Stimulated activated CD8-positive, alpha-beta memory T cell treated with anti-CD3 and anti-CD28 coated beads, Interleukin-12 subunit alpha, Interleukin-12 subunit beta, amount 100 ng/mL, for 4 hours (primary cell): Measurements from ENCODE around the gene BCDIN3D.
A peak's percentile ranks its signal among the peaks of the same experiment; 100 is the strongest.
"Not testable (repeated sequence)": the region's sequence is repeated elsewhere in the genome, so short reads cannot be mapped to it uniquely, and the experiment has no call there.

Source experiments
- DNase-seq: peaks from one replicate; pipeline ENCODE4 v3.0.0-alpha.2; 2020; ENCODE audit warnings: low read depth

The BCDIN3D gene

DNA sequence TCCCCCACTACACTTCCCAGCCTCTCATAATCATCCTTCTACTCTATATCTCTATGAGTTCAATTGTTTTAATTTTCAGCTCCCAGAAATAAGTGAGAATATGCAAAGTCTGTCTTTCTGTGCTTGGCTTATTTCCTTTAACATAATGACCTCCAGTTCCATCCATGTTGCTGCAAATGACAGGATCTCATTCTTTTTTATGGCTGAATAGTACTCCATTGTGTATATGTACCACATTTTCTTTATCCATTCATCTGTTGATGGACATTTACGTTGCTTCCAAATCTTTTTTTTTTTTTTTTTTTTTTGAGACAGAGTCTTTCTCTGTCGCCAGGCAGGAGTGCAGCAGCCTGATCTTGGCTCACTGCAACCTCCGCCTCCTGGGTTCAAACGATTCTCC is 13.0 kb upstream of the BCDIN3D start:
- DNase-seq: not testable (repeated sequence)

DNA sequence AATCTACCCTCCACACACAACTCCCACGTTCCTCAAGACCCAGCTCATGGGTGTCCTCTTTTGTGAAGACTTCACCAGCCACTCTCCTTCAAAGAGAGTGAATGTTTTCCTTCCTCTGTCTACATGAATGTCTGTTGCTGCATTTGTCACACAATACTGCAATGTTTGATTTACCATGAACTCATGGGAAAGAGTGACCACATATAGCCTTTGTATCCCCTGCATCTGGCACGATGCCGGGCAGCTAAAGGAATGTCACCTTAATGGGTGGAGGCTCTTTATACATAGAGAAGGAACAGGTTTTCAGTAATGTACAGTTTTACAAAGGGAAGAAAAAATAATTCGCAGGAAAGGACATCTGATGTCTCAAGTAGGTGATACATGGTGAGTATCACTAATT is 12.1 kb upstream of the BCDIN3D start:
- no peak for DNase-seq

DNA sequence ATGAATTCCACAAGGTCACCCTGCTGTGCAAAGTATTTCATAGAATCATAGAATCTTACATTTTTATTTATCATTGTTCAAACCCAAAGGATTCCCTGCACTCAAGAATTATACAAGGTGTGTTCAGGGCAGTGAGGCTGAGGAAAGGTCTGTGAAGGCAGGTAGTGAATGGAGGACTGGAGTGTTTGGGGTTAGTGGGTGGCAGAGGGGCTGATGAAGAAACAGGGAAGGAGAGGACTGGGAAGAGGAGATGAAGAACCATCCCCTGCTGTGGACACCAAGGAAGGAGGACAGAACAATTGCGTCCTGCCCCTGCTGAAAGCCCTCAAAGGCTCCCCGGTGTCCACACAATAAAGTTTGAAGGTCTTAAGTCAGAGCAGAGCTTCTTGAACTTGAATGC is 10.8 kb upstream of the BCDIN3D start:
- no peak for DNase-seq

DNA sequence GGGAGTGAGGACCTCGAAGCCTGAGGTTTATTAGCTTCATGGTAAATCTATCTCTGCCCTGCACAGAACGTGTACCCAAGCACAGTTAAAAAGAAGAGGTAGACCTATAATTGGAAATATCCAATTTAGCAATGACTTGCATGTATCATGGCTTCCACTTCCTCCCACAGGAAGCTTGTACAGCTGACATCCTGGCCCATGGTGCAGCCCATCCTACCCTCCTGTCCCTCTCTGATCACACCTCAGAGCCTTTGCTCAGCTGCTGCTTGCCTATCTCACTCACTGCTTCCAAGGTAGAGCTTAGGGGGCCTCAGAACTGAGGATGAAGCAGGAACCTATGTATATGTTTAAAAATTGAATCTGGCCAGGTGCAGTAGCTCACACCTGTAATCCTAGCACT is 4.3 kb upstream of the BCDIN3D start:
- DNase-seq: no peak

DNA sequence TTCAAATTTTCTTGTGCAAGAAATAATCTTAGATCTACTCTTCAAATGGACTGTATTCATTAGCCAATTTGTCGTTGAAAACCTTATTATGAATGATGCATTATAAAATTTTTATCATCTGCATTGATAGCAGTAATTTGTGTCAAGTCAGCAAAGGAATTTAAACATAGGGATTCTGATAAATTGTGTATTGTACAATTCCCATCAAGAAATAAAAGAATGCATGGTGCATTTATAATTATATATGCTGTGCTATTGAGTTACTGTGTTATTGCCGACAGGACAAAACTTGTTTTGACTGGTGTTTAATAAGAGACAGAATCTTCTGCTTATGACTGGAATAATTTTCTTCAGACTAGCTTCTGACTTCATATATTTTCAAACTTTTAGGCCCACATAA is 3.1 kb upstream of the BCDIN3D start:
- DNase-seq: no peak

DNA sequence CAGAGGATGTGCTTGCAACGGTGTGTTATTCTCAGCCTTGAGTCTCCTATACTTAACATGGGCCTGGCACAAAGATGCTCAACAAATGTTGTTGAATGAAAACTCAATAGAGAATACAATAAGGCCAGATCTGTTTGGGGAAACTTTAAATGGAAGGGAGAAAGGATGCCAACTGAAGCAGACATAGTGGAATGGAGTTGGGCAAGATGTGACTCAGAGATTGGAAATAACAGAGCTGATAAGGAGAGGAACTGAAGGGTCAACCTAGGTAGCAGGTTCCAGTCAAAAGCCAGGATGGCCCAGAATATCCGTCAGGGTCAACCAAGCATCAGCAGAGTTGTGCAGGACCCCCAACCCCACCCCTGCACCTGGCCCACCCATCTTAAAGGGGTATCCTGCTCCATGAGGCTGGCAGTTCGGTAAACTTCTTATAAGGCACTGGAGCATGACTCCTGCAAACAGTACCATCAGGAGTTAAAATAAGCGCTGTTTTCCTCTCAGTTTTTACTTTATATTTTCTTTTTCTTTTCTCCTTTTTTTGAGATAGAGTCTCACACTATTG is 1.1 kb upstream of the BCDIN3D start:
- DNase-seq: no peak

DNA sequence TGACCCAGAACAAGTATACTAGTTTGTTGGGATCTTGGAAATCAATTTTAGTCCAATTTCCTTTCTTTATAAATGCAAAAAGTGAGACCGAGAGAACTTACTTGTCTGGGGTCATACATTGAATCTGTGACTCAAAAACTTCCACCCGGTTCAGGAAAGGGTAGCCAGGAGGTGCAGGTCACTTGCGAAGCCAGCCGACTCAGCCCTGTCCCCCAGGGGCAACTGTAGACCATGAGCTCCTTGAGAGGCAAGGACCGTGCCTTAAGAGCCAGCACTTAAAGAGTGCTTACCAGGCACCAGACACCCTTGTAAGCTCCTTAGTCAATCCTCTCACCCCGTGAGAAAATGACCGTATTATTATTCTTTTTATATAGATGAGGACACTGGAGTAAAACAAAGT is 505 bp upstream of the BCDIN3D start:
- DNase-seq: no peak

DNA sequence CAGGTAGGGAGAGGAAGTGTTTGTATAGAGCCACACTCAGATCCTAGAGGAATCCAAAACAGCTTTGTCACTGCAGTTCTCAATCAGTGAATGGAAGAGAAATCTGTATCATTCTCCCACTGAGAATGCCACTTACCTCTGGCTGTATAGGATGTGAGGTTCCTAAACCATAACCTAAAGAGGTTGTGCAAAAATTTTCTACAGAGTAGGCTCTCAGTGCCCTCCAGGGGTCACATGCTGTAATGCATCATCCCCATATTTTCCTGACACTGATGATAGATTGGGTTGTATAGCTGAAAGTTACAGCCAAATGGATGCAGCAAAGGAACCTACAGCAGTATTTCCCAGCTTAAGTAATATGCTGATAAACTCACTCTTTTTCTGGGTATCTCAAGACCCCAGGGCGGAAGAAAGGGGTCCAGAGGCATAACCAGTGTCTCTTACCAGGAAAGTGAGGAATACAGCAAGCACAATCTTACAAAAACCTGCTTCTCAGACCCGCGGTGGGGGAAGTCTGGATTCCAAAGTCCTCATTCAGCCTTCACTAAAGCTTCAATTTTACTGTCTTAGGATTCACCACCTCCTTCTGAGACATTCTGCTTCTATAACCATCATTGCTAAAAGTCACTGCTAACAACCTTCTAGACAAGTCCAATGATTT is 3.8 kb downstream of the BCDIN3D start:
- DNase-seq: no peak

DNA sequence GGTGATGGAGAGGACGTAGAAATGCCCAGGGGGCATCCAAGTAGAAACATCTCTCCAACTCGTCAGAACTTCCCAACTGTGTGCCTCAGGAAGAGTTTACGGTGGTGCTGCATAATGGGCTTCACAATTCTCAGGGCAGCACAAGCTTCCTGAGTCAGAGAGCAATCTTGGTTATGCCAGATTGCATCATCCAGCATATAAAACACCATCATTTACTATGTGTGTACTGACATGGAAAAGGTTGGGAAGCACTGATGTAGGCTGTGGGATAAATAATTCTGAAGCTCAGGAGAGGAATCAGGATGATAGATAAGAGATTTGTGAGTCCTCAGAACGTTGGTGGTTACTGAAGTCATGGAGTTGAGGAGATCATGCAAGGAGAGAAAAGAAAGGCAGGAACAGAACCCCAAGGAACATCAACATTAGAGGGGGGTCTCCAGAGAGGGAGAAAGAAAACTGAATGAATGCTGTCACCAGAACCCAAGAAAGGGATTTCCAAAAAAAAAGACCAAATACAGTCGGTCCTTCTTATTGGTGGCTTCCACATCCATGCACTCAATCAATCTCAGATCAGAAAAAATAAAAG is 10.0 kb downstream of the BCDIN3D start:
- DNase-seq: no peak

DNA sequence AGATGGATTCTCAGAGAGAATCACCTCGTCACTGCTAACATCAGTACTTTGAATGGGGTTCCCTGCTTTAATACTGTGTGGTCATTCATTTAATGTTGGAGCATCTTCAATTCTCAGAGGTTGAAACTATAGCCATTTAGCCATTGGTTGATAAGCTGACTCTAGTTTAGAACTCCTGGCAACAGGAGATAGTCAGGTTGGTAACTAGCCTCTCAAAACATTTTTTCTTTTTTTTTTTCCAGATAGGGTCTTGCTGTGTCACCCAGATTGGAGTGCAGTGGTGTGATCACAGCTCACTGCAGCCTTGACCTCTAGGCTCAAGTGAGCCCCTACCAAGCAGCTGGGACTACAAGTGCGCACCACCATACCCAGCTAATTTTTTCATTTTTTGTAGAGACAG is 11.2 kb downstream of the BCDIN3D start:
- no peak for DNase-seq

DNA sequence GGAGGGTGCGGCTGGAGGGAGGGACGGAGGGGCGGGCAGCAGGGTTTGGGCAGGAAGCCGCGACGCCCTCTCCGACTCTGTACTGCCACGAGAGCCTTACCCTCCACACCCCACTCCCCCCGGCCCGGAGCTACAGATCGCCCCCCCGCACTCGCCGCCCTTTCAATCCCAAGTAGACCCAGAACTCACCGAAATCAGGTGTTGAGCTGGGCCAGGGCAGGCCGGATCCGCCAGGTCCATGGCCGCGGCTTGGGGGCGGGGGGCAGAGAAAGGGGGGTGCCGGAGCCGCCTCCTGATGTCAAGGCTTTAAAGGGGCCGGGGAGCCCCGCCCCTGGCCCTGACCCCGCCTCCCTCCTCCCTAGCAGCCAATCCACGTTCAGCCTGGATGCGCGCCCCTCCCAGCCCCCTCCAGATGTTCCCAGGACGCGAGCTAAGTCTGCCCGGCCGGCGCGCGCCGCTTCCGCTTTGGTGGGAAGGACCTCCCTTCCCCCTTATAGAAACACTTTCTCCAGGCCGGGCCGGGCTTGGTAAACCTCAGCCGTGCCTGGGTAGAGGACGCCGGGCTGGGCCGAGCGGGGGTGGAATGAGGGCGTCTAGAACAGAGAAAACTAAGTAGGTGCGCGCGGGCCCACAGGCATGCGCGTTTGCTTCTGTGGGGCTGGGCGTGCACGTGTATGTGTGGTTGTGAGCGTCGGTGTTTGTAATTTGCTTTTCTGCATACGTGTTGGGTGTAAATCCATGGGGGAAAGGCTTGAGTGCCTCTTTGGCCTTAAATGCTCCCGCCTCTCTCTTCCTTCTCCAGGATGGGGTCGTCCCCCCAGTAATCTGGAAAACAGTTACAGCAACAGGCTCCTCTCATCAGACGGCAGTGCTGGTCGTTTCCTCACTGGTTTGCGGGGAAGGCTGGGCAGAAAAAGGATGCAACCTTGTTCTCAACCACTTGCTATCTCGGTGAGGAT is 14.5 kb downstream of the BCDIN3D start, which contains the start of gene NCKAP5L:
NCKAP5L (minus strand) TSS at position 281 of the 959 bp plus-strand sequence. CDS start 24,369 bp downstream, outside the sequence.
- peak; percentile 87 for DNase-seq

DNA sequence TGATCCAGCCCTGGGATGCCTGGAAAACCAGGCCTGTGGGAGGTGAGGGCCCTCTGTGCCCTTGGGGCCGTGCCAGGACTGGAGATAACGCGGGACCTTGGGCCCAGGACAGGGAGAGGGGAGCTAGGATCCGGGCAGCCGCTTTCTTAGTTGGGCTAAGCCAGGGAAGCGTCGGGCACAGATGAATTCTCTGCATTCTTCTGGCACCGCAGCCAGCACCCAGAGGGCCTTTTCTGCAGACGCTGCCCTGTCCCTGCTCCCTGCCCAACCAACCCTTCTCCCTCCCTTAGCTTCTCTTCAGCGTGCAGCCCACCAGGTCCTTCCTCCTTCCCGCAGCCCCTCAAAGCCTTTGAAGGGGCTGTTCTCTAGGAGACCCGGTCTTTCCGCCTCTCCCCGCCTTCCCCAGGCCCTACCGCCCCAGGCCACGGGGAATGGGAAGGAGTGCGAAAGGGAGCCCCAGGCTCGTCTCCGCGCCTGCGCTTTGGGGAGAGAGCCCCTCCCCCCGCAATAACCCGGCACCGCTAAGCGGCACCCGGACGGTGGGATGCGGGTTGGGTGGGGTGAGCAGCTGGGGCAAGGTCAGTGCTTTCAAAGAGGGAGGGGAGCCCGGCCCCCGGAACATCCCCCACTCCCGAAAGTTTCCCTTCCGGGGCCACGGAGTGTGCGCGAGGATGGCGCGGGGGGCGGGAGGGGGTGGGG is 15.4 kb downstream of the BCDIN3D start:
- peak; percentile 22 for DNase-seq

DNA sequence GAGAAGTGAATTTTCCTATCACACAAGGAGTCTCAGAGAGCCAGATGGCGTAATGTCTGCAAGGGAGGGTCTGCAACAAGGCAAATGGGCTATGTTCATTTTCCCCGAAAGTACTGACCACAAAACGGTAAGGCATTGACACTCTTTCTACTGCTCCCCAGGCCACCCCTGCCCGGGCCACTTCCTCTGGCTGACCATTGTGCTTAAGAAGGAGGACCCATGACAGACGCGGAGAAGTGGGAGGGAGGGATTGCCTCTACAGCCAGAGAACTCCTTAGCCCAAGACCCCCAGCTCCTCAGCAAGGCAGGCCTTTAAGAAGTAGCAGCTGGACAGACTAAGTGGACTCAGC is 15.9 kb downstream of the BCDIN3D start:
- DNase-seq: no peak

DNA sequence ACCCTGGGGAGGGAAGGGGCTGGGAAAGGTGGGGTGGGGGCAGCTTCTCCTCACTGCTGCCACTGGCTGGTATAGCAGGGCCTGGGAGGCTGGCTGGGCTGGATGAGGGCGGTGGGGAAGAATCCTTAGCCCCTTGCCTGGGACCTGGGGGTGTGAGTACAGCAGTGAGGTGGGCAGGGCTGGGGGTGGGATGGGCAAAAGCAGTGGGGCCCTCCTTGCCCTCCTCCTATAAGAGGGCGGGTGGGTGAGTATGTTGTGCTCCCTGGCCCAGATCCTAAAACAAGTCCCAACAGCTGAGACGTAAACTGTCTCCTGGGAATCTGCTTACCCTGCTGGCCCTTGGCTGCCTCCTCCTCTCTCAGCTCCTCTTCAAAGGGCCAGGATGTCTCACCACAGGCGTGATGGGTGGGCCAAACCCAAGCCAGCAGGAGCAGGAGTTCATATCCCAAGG is 16.9 kb downstream of the BCDIN3D start:
- no peak for DNase-seq

DNA sequence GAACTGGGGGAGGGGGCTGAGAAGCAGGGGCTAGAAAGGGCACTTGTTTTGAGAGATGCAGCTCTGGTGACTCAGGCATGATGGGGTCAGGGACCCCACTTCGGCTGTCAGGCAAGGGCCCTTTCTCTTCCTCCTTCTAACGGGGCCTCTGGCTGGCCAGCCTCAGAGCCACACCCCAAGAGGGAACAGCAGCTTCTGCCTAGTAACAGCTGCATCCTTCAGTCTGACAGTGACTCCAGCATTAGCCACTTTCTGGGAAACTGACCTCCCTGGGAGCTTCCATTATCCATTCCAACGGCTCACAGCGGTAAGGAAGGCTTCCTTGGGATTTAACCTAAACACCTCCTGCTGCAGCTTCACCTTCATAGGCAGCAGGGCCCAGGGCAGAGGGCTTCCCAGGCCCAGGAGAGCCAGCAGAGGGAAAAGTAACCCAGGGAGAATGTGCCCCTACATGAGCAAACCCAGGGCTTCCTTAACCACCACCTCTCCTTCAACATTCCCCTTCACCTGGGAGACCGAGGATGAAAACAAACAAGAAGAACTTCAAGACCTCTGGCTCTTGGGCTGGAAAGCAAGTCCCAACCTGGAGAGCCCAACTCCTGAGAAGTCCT is 17.4 kb downstream of the BCDIN3D start:
- DNase-seq: no peak

DNA sequence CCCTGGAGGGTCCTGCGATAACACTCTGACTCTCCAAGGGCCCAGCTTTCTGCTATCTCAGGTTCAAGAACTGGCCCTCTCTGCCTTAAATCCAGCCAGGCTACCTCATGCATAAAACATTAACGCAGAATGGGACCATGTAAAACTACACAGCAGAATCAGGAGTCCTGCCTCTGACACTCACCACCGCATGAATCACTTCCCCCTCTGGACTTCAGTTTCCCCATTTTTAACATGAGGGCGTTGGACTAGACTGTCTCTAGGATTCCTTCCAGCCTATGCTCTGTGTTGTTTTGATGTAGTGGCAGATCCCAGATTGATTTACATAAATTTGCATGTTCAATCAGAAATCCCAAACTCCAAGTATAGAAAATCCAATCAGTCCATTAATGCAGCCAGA is 18.0 kb downstream of the BCDIN3D start:
- no peak for DNase-seq

DNA sequence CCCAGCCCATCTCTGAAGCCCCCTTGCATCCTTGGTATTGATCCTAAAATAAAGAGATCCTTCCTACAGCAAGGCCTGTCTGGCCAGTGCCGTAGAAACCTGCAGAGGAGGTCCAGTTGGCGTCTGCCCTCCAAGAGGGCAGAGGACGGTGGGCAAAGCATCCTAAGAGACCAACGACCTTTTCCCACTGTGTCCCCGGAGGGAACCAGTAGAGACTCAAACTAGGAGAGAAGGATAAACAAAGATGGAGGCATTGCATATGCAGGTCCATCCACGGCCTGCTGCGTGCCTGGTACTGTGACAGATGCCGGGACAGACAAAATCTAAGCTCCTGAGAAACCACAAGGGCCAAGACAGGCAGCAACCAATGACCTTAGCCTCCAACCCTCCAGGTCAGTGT is 18.5 kb downstream of the BCDIN3D start:
- DNase-seq: no peak

DNA sequence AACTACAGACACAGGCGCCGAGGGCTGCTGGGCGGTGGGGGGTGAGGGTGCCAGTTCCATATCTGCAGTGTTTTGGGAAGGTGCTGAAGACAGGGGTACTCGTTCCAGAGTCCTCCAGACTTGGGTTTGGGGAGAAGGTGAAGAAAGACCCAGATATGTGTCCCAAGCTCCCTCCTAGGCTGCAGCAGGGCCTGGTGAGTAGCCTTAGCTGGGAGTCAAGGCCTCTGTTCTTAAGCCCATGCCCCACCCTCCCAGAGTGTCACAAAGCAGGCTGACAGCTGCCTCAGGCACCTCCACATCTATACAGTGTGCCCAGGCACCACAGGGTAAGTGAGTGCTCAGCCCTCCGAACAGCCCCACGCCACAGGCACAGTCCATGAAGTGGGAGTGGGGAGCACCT is 19.0 kb downstream of the BCDIN3D start:
- DNase-seq: no peak

DNA sequence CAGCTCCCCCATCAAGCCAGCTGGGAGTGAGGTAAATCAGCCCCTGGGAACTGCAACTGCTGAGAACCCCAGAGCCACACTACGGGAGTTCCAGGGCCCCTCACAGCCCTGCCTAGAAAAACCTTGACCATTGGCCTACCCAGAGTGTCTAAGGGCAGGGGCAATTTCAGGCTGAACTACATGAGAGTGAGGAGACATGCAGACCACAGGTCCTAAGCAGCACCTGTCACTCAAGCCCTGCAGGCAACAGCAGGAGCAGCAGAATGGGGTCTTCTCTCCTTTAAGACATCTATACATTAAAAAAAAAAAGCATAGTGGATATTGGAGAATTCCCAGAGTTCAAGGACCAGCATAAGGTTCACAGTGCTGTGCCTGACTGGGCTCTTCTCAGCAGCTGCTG is 19.6 kb downstream of the BCDIN3D start:
- DNase-seq: no peak

DNA sequence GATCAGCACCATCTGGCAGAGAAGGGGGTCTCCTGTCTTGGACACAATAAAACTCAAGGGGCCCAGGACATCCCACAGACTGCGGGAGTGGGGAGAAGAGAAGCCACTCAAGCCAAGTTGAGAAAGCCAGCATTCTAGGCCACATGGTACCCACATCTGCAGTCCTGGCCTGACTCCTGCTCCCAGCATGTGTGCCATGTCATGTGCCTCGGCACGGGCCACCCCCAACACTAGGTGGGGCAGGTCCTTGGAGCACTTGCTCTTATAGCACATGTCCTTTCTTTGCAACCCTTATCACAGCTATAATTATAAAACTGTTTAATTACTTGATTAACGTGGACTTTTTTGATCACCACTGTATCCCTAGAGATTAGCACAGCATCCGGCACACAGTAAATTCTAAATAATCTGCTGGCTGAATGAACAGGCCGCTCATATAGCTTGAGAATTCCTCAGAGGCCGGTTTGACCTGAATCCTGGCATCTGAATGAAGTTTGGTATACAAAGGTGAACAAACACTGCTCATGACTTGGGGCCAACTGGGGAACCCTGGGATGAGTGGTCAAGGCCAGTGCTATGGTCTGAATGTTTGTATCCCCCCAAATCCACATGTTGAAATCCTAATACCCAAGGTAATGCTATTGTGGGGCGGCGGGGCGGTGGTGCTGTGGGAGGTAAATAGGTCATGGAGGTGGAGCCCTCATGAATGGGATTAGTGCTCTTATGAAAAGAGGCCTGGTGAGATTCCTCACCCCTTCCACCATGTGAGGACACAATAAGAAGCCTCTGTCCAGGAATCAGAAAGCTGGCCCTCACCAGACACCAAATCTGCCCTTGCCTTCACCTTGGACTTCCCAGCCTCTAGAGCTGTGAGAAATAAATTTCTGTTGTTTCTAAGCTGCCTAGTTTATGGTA is 21.3 kb downstream of the BCDIN3D start:
- DNase-seq: no peak

DNA sequence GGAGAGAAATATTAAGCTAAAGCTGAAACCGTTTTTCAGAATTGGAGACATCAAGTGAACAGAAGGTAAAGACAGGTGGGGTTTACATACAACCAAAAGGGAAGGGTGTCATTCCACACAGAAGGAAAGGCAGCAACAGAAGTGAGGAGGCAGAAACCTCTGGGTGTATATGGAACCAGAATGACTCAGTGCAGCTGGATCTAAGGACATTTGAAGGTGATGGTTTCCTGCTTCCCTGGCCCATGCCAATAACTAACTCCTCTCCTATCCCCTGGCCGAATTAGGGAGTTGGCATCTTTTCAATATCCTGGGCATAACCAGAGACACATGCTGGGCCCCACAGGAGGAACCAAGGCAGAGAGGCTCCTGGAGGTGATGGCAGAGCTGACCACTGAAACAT is 23.1 kb downstream of the BCDIN3D start:
- no peak for DNase-seq
